Prostate gland (tissue), 2 donors: ENCODE results near the gene TMIGD1.

Source experiments
- CTCF ChIP-seq, 4 experiments: fragments of 200-600 bp in 2 of 4; fragments of 450-650 bp in 2 of 4; sonication (generic) in 2 of 4; IDR thresholded peaks; 1 replicate in 3 of 4; 2 replicates in 1 of 4; pipeline ENCODE4 v1.5.1; 2016 to 2019; ENCODE audit warnings: antibody characterized with exemption in 4 of 4, mild to moderate bottlenecking in 2 of 4, moderate library complexity in 2 of 4
- POLR2A ChIP-seq: fragments of 450-650 bp; IDR thresholded peaks from one replicate; pipeline ENCODE4 v1.6.1; 2016; ENCODE audit warnings: antibody characterized with exemption, mild to moderate bottlenecking
- POLR2AphosphoS5 ChIP-seq: sonication (generic); formaldehyde crosslinking; IDR thresholded peaks from one replicate; pipeline ENCODE4 v1.6.1; 2017; ENCODE audit warnings: antibody characterized with exemption

- TF ChIP-seq CTCF (IDR thresholded peaks at IDR 0.05): no peak
- no peak for TF ChIP-seq POLR2A
- no peak for TF ChIP-seq POLR2AphosphoS5
Measured at GRCh38 chr17:30343796-30344195, 9.9 kb upstream of the TMIGD1 start.
